Endothelial cell of umbilical vein (primary cell): ENCODE data around the gene CAMK2G. TPM values are rescaled to one million over a fixed set of nuclear protein-coding genes. Genes with fewer than 3 reads are reported as not detected.

Source experiments
- BruUV-seq: library from RNA; stranded (reverse); fragments of 400-500 nt; replicated peaks from 2 replicates; lab custom pipeline; 2021; lab: Mats Ljungman, UMichigan
- CTCF ChIA-PET: fragments of 300-600, 350-600 bp; sonication (Branson Sonifier 250); formaldehyde crosslinking; loops from one replicate; lab custom pipeline; 2021; ENCODE audit warnings: antibody characterized with exemption, inconsistent platforms; lab: Charles Lee
- POLR2A ChIA-PET: fragments of 300-600, 350-600 bp; sonication (Branson Sonifier 250); formaldehyde crosslinking; loops from one replicate; lab custom pipeline; 2021; ENCODE audit warnings: antibody characterized with exemption, inconsistent platforms; lab: Charles Lee
- DNase-seq: peaks from one replicate; pipeline ENCODE4 v3.0.0-alpha.2; 2011; ENCODE audit warnings: low read depth, low spot score
- FAIRE-seq: peaks from 2 replicates; lab custom pipeline; 2011; peaks lifted over from hg19 to GRCh38; lab: Jason Lieb, UNC
- H2AFZ ChIP-seq: 2 replicates; pipeline ENCODE4 v1.6.0; 2012; ENCODE audit warnings: low read depth, low read length, control low read depth, inconsistent platforms
- H3K27ac ChIP-seq: 2 replicates; pipeline ENCODE4 v1.5.1; 2011; ENCODE audit warnings: low read depth, mild to moderate bottlenecking, control low read depth, low read length, moderate library complexity; ENCODE audit not compliant: insufficient read depth
- H3K27me3 ChIP-seq, 2 experiments: 2 replicates each; pipeline versions ENCODE4 v1.6.0 to v1.6.1; 2011; ENCODE audit warnings: low read length in 2 of 2, mixed read lengths in 1 of 2; ENCODE audit not compliant: control insufficient read depth in 2 of 2, insufficient read depth in 2 of 2
- H3K36me3 ChIP-seq, 2 experiments: 2 replicates in 1 of 2; 3 replicates in 1 of 2; pipeline ENCODE4 v1.5.1; 2011; ENCODE audit warnings: low read length in 2 of 2, mild to moderate bottlenecking in 1 of 2, moderate library complexity in 1 of 2; ENCODE audit not compliant: control insufficient read depth in 2 of 2, insufficient read depth in 2 of 2; ENCODE audit errors: extremely low read depth in 1 of 2
- H3K4me1 ChIP-seq: 3 replicates; pipeline ENCODE4 v1.5.1; 2011; ENCODE audit warnings: mild to moderate bottlenecking, low read length; ENCODE audit not compliant: control insufficient read depth, insufficient read depth; ENCODE audit errors: extremely low read depth
- H3K4me2 ChIP-seq: 2 replicates; pipeline ENCODE4 v1.6.1; 2011; ENCODE audit warnings: low read length, control low read depth, mixed read lengths; ENCODE audit not compliant: insufficient read depth
- H3K4me3 ChIP-seq, 3 experiments: fragments of 200-600 bp in 1 of 3; sonication (generic), shearing (Covaris generic) in 1 of 3; replicated peaks in 1 of 3; 2 replicates each; pipeline ENCODE4 v1.5.1; 2011 to 2016; ENCODE audit warnings: control low read depth in 3 of 3, low read length in 3 of 3, mild to moderate bottlenecking in 2 of 3, inconsistent platforms in 1 of 3, low read depth in 1 of 3, moderate library complexity in 1 of 3; ENCODE audit not compliant: insufficient read depth in 1 of 3
- H3K79me2 ChIP-seq: 2 replicates; pipeline ENCODE4 v1.6.0; 2012; ENCODE audit warnings: low read length, inconsistent platforms; ENCODE audit not compliant: control insufficient read depth, insufficient read depth
- H3K9ac ChIP-seq: replicated peaks from 2 replicates; pipeline ENCODE3; 2011; ENCODE audit warnings: low read length, control low read depth; ENCODE audit not compliant: insufficient read depth; ENCODE audit errors: extremely low read depth
- H3K9me1 ChIP-seq: replicated peaks from 3 replicates; pipeline ENCODE4 v1.6.0; 2011; ENCODE audit warnings: mild to moderate bottlenecking, low read length; ENCODE audit not compliant: control insufficient read depth, insufficient read depth; ENCODE audit errors: extremely low read depth
- H3K9me3 ChIP-seq: replicated peaks from 2 replicates; pipeline ENCODE4 v1.5.1; 2012; ENCODE audit warnings: low read length, inconsistent platforms; ENCODE audit not compliant: control insufficient read depth, insufficient read depth
- H4K20me1 ChIP-seq: replicated peaks from 2 replicates; pipeline ENCODE3; 2011; ENCODE audit warnings: mild to moderate bottlenecking, low read length; ENCODE audit not compliant: control insufficient read depth, insufficient read depth; ENCODE audit errors: extremely low read depth
- EZH2 ChIP-seq: IDR thresholded peaks from 2 replicates; pipeline ENCODE4 v1.6.1; 2012; ENCODE audit warnings: borderline replicate concordance, low read depth, mild to moderate bottlenecking, moderate library complexity, low read length, inconsistent platforms; ENCODE audit not compliant: severe bottlenecking
- FOS ChIP-seq: IDR thresholded peaks from 2 replicates; pipeline ENCODE4 v1.6.1; 2011; ENCODE audit warnings: mild to moderate bottlenecking, low read length, moderate library complexity, borderline replicate concordance; ENCODE audit not compliant: insufficient read depth
- GATA2 ChIP-seq: IDR thresholded peaks from 2 replicates; pipeline ENCODE4 v1.7.0; 2011; ENCODE audit warnings: low read depth, mild to moderate bottlenecking, moderate library complexity, mixed read lengths, low read length; ENCODE audit not compliant: insufficient read length, insufficient read depth
- JUN ChIP-seq: IDR thresholded peaks from 2 replicates; pipeline ENCODE4 v1.6.1; 2011; ENCODE audit warnings: borderline replicate concordance, low read depth; ENCODE audit not compliant: insufficient read length, insufficient read depth
- MYC ChIP-seq: IDR thresholded peaks from one replicate; pipeline ENCODE4 v1.6.1; 2011; ENCODE audit warnings: mild to moderate bottlenecking, low read depth, low read length
- POLR2A ChIP-seq: IDR thresholded peaks from 2 replicates; pipeline ENCODE4 v1.6.1; 2012; ENCODE audit warnings: low read depth, mild to moderate bottlenecking, control low read depth, low read length
- POLR2AphosphoS5 ChIP-seq: IDR thresholded peaks from 2 replicates; pipeline ENCODE4 v1.6.1; 2012; ENCODE audit warnings: low read depth, mild to moderate bottlenecking, control low read depth, low read length, moderate library complexity; ENCODE audit not compliant: insufficient read depth
- dilution Hi-C: fragments of 300-500 bp; cut with MboI; formaldehyde crosslinking; loops from one replicate; pipeline ENCODE4 v1.15.0; 2019; ENCODE audit warnings: low sequenced_read_pairs; ENCODE audit not compliant: extremely low pct_ligation_motif_present
- intact Hi-C: fragments of 100-400 bp; cut with micrococcal nuclease; formaldehyde crosslinking; loops from one replicate; pipeline ENCODE4 v1.10.0; 2022
- polyA plus RNA-seq, 4 experiments: library from polyadenylated mRNA; depleted of rRNA in 3 of 4; stranded (reverse) in 3 of 4; unstranded in 1 of 4; fragments of >200 nt; gene quantifications; 2 replicates each; pipeline versions ENCODE4 v1.2.1 to v1.2.3, GENCODE V29; 2011 to 2012; ENCODE audit warnings: missing spikeins in 1 of 4
- total RNA-seq: library from RNA; stranded (reverse); gene quantifications from 2 replicates; pipeline ENCODE4 v1.2.3, GENCODE V29; 2021
- TF ChIP-seq, protein P1 (sequence below): IDR thresholded peaks from 2 replicates; pipeline ENCODE4 v1.6.1; 2011; ENCODE audit not compliant: insufficient read depth, insufficient read length
- TF ChIP-seq, protein P2 (sequence below), 2 donors: IDR thresholded peaks; 1 replicate in 1 of 2; 2 replicates in 1 of 2; pipeline ENCODE4 v1.5.1; 2011; ENCODE audit warnings: low read length in 2 of 2, mild to moderate bottlenecking in 2 of 2, moderate library complexity in 2 of 2, control low read depth in 1 of 2, inconsistent platforms in 1 of 2, low read depth in 1 of 2; ENCODE audit not compliant: insufficient read depth in 1 of 2; ENCODE audit errors: extremely low read depth in 1 of 2

CAMK2G gene
- total and polyA plus RNA-seq, 2 donors (not counting 3 experiments of a cell fraction or from before 2014, with no cell fraction given): 27.2 to 33.6 TPM

DNA sequence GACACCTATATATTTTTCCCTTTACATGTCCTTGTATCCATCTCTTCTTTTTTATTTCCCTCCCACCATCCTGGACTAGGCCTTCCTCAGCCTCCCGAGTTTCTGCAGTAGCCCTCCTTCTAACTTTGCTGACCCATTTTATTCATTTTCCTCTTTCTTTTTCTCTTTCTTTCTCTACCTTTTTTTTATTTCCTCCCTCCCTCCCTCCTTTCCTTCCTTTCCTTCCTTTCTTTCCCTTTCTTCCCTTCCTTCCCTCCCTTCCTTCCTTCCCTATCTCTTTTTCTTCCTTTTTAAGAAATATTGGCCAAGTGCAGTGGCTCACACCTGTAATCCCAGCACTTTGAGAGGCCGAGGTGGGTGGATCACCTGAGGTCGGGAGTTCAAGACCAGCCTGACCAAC lies 9.7 kb upstream of the CAMK2G start:
- intact Hi-C loops: no loop called here
- Histone ChIP-seq H3K27ac (no peak overlapping the region), H3K9me3 (no peaks in the 10 kb centered on the region), H3K4me2 (no peak overlapping the region), H2AFZ (no peak overlapping the region), H3K9me1 (no peaks in the 10 kb centered on the region), H3K4me3 (no peak overlapping the region), H4K20me1 (no peaks in the 10 kb centered on the region), H3K79me2 (no peaks in the 10 kb centered on the region), H3K4me1 (peaks cover 28% of the 10 kb centered on the region), H3K36me3 (no peaks in the 10 kb centered on the region), H3K9ac (no peak overlapping the region), H3K27me3 (no peaks in the 10 kb centered on the region)
- CTCF ChIA-PET: interaction anchor here (1.0 to 14.6 kb wide), 3 partner anchors 10 to 197 kb away, joined by 3 to 439 read pairs (median 10); partner anchors contain the start of gene CAMK2G
- dilution Hi-C loops: no loop called here
- DNase-seq (no peak), FAIRE-seq (no peak)
- TF ChIP-seq GATA2 (no peak), MYC (no peak), EZH2 (no peak), POLR2A (no peak), POLR2AphosphoS5 (no peak), JUN (no peak), FOS (no peak)
- TF ChIP-seq, protein P1, sequence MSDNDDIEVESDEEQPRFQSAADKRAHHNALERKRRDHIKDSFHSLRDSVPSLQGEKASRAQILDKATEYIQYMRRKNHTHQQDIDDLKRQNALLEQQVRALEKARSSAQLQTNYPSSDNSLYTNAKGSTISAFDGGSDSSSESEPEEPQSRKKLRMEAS: no peak
- TF ChIP-seq, protein P2, sequence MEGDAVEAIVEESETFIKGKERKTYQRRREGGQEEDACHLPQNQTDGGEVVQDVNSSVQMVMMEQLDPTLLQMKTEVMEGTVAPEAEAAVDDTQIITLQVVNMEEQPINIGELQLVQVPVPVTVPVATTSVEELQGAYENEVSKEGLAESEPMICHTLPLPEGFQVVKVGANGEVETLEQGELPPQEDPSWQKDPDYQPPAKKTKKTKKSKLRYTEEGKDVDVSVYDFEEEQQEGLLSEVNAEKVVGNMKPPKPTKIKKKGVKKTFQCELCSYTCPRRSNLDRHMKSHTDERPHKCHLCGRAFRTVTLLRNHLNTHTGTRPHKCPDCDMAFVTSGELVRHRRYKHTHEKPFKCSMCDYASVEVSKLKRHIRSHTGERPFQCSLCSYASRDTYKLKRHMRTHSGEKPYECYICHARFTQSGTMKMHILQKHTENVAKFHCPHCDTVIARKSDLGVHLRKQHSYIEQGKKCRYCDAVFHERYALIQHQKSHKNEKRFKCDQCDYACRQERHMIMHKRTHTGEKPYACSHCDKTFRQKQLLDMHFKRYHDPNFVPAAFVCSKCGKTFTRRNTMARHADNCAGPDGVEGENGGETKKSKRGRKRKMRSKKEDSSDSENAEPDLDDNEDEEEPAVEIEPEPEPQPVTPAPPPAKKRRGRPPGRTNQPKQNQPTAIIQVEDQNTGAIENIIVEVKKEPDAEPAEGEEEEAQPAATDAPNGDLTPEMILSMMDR (IDR thresholded peaks at IDR 0.05; ENCODE audit: extremely low read depth in 1 of 2, insufficient read depth in 1 of 2, low read depth in 1 of 2, low read length in 2 of 2): no peak
- POLR2A ChIA-PET: no interaction called here
- BruUV-seq: no TSS peak
